Spleen (tissue), 11 donors: ENCODE data around the gene ECPAS. TPM values are rescaled to one million over a fixed set of nuclear protein-coding genes. Genes with fewer than 3 reads are reported as not detected.
"Not testable (repeated sequence)": the region's sequence is repeated elsewhere in the genome, so short reads cannot be mapped to it uniquely, and the experiment has no call there.

Source experiments
- DNase-seq: peaks from one replicate; pipeline ENCODE4 v3.0.0-alpha.2; 2020
- H3K27ac ChIP-seq, 8 donors: fragments of 200-600 bp; sonication (generic) in 7 of 8; 1 replicate in 4 of 8; 2 replicates in 4 of 8; pipeline versions ENCODE4 v1.5.0 to v1.8.0; 2016 to 2021; ENCODE audit warnings: inconsistent platforms in 4 of 8, mild to moderate bottlenecking in 4 of 8, moderate library complexity in 1 of 8
- H3K27me3 ChIP-seq, 7 donors: fragments of 200-600 bp; sonication (generic) in 6 of 7; replicated peaks in 1 of 7; 1 replicate in 4 of 7; 2 replicates in 3 of 7; pipeline versions ENCODE4 v1.5.0 to v1.8.0; 2016 to 2021; ENCODE audit warnings: inconsistent platforms in 3 of 7, mild to moderate bottlenecking in 1 of 7
- H3K36me3 ChIP-seq, 6 donors: fragments of 200-600 bp; sonication (generic) in 5 of 6; 1 replicate in 4 of 6; 2 replicates in 2 of 6; pipeline versions ENCODE4 v1.5.0 to v1.8.0; 2016 to 2021; ENCODE audit warnings: inconsistent platforms in 2 of 6
- H3K4me1 ChIP-seq, 6 donors: fragments of 200-600 bp; sonication (generic) in 5 of 6; 1 replicate in 3 of 6; 2 replicates in 3 of 6; pipeline versions ENCODE4 v1.5.0 to v1.8.0; 2016 to 2021; ENCODE audit warnings: inconsistent platforms in 3 of 6
- H3K4me3 ChIP-seq, 8 donors: fragments of 200-600 bp; sonication (generic) in 7 of 8; 1 replicate in 4 of 8; 2 replicates in 4 of 8; pipeline versions ENCODE4 v1.5.0 to v1.8.0; 2016 to 2021; ENCODE audit warnings: inconsistent platforms in 4 of 8, mild to moderate bottlenecking in 4 of 8, moderate library complexity in 2 of 8
- H3K9me3 ChIP-seq, 8 donors: fragments of 200-600 bp; sonication (generic) in 7 of 8; 1 replicate in 4 of 8; 2 replicates in 4 of 8; pipeline versions ENCODE4 v1.5.0 to v1.8.0; 2016 to 2021; ENCODE audit warnings: inconsistent platforms in 4 of 8
- CTCF ChIP-seq, 11 experiments: fragments of 200-600 bp in 7 of 11; fragments of 450-650 bp in 4 of 11; sonication (generic) in 4 of 11; IDR thresholded peaks in 8 of 11; conservative IDR thresholded peaks in 3 of 11; 1 replicate in 7 of 11; 2 replicates in 4 of 11; pipeline versions ENCODE4 v1.4.0 to v1.8.0; 2016 to 2021; ENCODE audit warnings: antibody characterized with exemption in 11 of 11, inconsistent platforms in 4 of 11, mild to moderate bottlenecking in 1 of 11
- POLR2A ChIP-seq, 3 donors: fragments of 450-650 bp; IDR thresholded peaks; one replicate each; pipeline ENCODE4 v1.5.1; 2017; ENCODE audit warnings: antibody characterized with exemption in 3 of 3, mild to moderate bottlenecking in 1 of 3
- POLR2AphosphoS5 ChIP-seq, 3 donors: sonication (generic); formaldehyde crosslinking; IDR thresholded peaks; one replicate each; pipeline ENCODE4 v1.5.1; 2017; ENCODE audit warnings: antibody characterized with exemption in 3 of 3
- WGBS, 5 donors: extraction: QIAGEN DNeasy Blood & Tissue Kit in 3 of 5; methylation state at CpG; one replicate each; pipeline versions ENCODE4 v1.1.5 to v1.1.7; 2013 to 2018; 5-methylcytosine and 5-hydroxymethylcytosine counted together
- intact Hi-C: fragments of 100-400 bp; cut with DNase I; formaldehyde crosslinking; loops from one replicate; pipeline ENCODE4 v1.15.0; 2023; ENCODE audit warnings: low total_unique reads
- polyA plus RNA-seq, 3 donors: library from polyadenylated mRNA; stranded (reverse); fragments of 200-250 nt; gene quantifications; one replicate each; pipeline ENCODE4 v1.2.1, GENCODE V29; 2013
- total RNA-seq, 7 donors: library from RNA; depleted of rRNA in 3 of 7; stranded (reverse); fragments of >200 nt in 3 of 7; fragmentation: NEBNext Ultra II Directional in 4 of 7; extraction: Animal tissue kit (Norgen Biotek cat#: 25700) in 4 of 7; gene quantifications; one replicate each; pipeline versions ENCODE4 v1.1.0 to v1.2.1, GENCODE V29; 2016 to 2021
- donor health status: healthy with polysubstance abuse.
- donor health status: DM: no; HTN: no; CAD: no; lungs with moderate emphysema.
- donor health status: DM: no; HTN: no; CAD: no.
- donor health status: Bipolar disorder and iron deficiency.
- donor health status: healthy.
- donor health status: DM: no; HTN: no; CAD: no.
- donor health status: DM: yes; HTN: yes; CAD: no.

Gene ECPAS
- total and polyA plus RNA-seq, 10 donors = 7.5 to 71.2 (median 56.2) TPM

GRCh38 chr9:111348821-111349271 is 135.3 kb downstream of the ECPAS start:
- H3K9me3 ChIP-seq = no peaks in the 10 kb centered on the region
- H3K27me3 ChIP-seq = no peaks in the 10 kb centered on the region
- no peak for DNase-seq
- no peak overlapping the region for H3K27ac ChIP-seq
- no peak overlapping the region for H3K4me3 ChIP-seq
- 51 to 61% (median 57%) methylated on average over 4 of the region's 4 CpGs for whole genome bisulfite sequencing, 5 donors
- H3K36me3 ChIP-seq = no peaks in the 10 kb centered on the region
- no peaks in the 10 kb centered on the region for H3K4me1 ChIP-seq
- TF ChIP-seq POLR2AphosphoS5 (IDR thresholded peaks at IDR 0.05) (no peak), CTCF (IDR thresholded peaks at IDR 0.05 in 8 of 11, conservative IDR thresholded peaks at IDR 0.05 in 3 of 11) (no peak), POLR2A (IDR thresholded peaks at IDR 0.05) (no peak)
- intact Hi-C loops = no loop called here

GRCh38 chr9:111334318-111334863 is 149.8 kb downstream of the ECPAS start:
- intact Hi-C loops, H3K27ac ChIP-seq, H3K27me3 ChIP-seq, DNase-seq, H3K4me1 ChIP-seq, H3K4me3 ChIP-seq, H3K36me3 ChIP-seq, H3K9me3 ChIP-seq: not testable (repeated sequence)
- WGBS, 5 donors = 66 to 75% (median 68%) methylated on average over 5 of the region's 5 CpGs

- Histone ChIP-seq H3K27ac (no peak within 1 kb of the TSS), H3K36me3 (no peaks in the 10 kb centered on the region), H3K27me3 (peaks cover 0 to 8% (median 0%) of the 10 kb centered on the region in 7 donors), H3K4me3 (no peak within 1 kb of the TSS), H3K9me3 (no peaks in the 10 kb centered on the region), H3K4me1 (no peaks in the 10 kb centered on the region)
- TF ChIP-seq POLR2A (IDR thresholded peaks at IDR 0.05) = no peak
- TF ChIP-seq CTCF (IDR thresholded peaks at IDR 0.05 in 8 of 11, conservative IDR thresholded peaks at IDR 0.05 in 3 of 11) = no peak
- no peak for TF ChIP-seq POLR2AphosphoS5 (IDR thresholded peaks at IDR 0.05)
- intact Hi-C loops = no loop called here
- 83 to 91% (median 88%) methylated on average over 4 of the region's 4 CpGs for WGBS, 5 donors
- no peak for DNase-seq
Observed at GRCh38 chr9:111330124-111330523, 154.1 kb downstream of the ECPAS start, which contains the start of gene OR2K2. TSS of gene OR2K2 (minus strand) at chr9:111330224. CDS start at chr9:111328433, 1,791 bp downstream.

- Histone ChIP-seq H3K4me3 (no peak overlapping the region), H3K27me3 (peaks cover 0 to 5% (median 0%) of the 10 kb centered on the region in 7 donors), H3K27ac (no peak overlapping the region), H3K36me3 (no peaks in the 10 kb centered on the region), H3K9me3 (peaks cover 0 to 3% (median 0%) of the 10 kb centered on the region in 8 donors), H3K4me1 (no peaks in the 10 kb centered on the region)
- 52 to 69% (median 66%) methylated on average over 3 of the region's 3 CpGs for WGBS, 5 donors
- no peak for TF ChIP-seq POLR2A (IDR thresholded peaks at IDR 0.05)
- TF ChIP-seq CTCF (IDR thresholded peaks at IDR 0.05 in 8 of 11, conservative IDR thresholded peaks at IDR 0.05 in 3 of 11) = no peak
- no peak for TF ChIP-seq POLR2AphosphoS5 (IDR thresholded peaks at IDR 0.05)
- intact Hi-C loops = no loop called here
- DNase-seq = no peak
Observed at GRCh38 chr9:111320631-111321030, 163.6 kb downstream of the ECPAS start.
